HG03565 (cell line): Measurements from ENCODE around the gene DLG1.

Experiments used
- ATAC-seq: cut with Tn5 transposase; IDR thresholded peaks from one replicate; pipeline ENCODE4 v1.9.1; 2021; ENCODE audit warnings: mild to moderate bottlenecking, moderate library complexity; ENCODE audit not compliant: unreplicated experiment

DLG1 gene

GRCh38 chr3:197021729-197022404 is 276.5 kb downstream of the DLG1 start:
- no peak for ATAC-seq

- no peak for ATAC-seq
These were observed 277.2 kb downstream of the DLG1 start for GRCh38 chr3:197021231-197021630.

GRCh38 chr3:197019535-197019934 is 278.9 kb downstream of the DLG1 start:
- no peak for ATAC-seq

- ATAC-seq, result no peak
These were observed 279.4 kb downstream of the DLG1 start for GRCh38 chr3:197019021-197019420.

- ATAC-seq, result no peak
These were observed 281.4 kb downstream of the DLG1 start for GRCh38 chr3:197017003-197017402.

GRCh38 chr3:197015790-197016736 is 282.3 kb downstream of the DLG1 start:
- ATAC-seq, result no peak

- no peak for ATAC-seq
These were observed 283.4 kb downstream of the DLG1 start for GRCh38 chr3:197014942-197015575.

GRCh38 chr3:197014024-197014423 is 284.4 kb downstream of the DLG1 start:
- ATAC-seq, result no peak

GRCh38 chr3:197012540-197012883 is 285.9 kb downstream of the DLG1 start:
- ATAC-seq, result no peak

- ATAC-seq, result no peak
These were observed 286.5 kb downstream of the DLG1 start for GRCh38 chr3:197011780-197012539.

GRCh38 chr3:197010556-197011351 is 287.7 kb downstream of the DLG1 start:
- no peak for ATAC-seq

- no peak for ATAC-seq
These were observed 288.8 kb downstream of the DLG1 start for GRCh38 chr3:197009532-197010019.

- ATAC-seq, result no peak
These were observed 289.8 kb downstream of the DLG1 start for GRCh38 chr3:197008436-197009209.

- ATAC-seq, result no peak
These were observed 290.5 kb downstream of the DLG1 start for GRCh38 chr3:197007953-197008352.

GRCh38 chr3:197007296-197007940 is 291.0 kb downstream of the DLG1 start:
- no peak for ATAC-seq

- ATAC-seq, result no peak
These were observed 291.6 kb downstream of the DLG1 start for GRCh38 chr3:197006860-197007259.

- ATAC-seq, result no peak
These were observed 292.0 kb downstream of the DLG1 start for GRCh38 chr3:197006446-197006845.

GRCh38 chr3:197003461-197004385 is 294.7 kb downstream of the DLG1 start:
- no peak for ATAC-seq
